Body of pancreas (tissue), 4 donors: Measurements from ENCODE around the gene MCM6.

ENCODE experiments used
- CTCF ChIP-seq, 7 experiments: fragments of 450-650 bp in 4 of 7; fragments of 200-600 bp in 3 of 7; sonication (generic) in 3 of 7; IDR thresholded peaks; one replicate each; pipeline ENCODE4 v1.5.1; 2016 to 2019; ENCODE audit warnings: antibody characterized with exemption in 7 of 7
- POLR2A ChIP-seq, 3 donors: fragments of 450-650 bp; IDR thresholded peaks; one replicate each; pipeline ENCODE4 v1.6.1; 2016; ENCODE audit warnings: antibody characterized with exemption in 3 of 3, mild to moderate bottlenecking in 2 of 3

- no peak for TF ChIP-seq CTCF (IDR thresholded peaks at IDR 0.05)
- no peak for TF ChIP-seq POLR2A (IDR thresholded peaks at IDR 0.05)
These were observed 1.4 kb downstream of the MCM6 start for GRCh38 chr2:135874777-135875365.
